HCT116 (cell line): ENCODE data around the gene MAML3. TPM values are rescaled to one million over a fixed set of nuclear protein-coding genes. Genes with fewer than 3 reads are reported as not detected.

Experiments
- ATAC-seq: fragments of 200-7000 bp; cut with Tn5 transposase; 2 replicates; pipeline ENCODE4 v1.9.1; 2020; ENCODE audit warnings: mild to moderate bottlenecking, moderate library complexity
- BruUV-seq: library from RNA; stranded (reverse); fragments of 400-500 nt; replicated peaks from 2 replicates; lab custom pipeline; 2021; lab: Mats Ljungman, UMichigan
- CTCF ChIA-PET: fragments of 300-600 bp; sonication (Branson Sonifier 250); formaldehyde crosslinking; loops from one replicate; lab custom pipeline; 2021; ENCODE audit warnings: antibody characterized with exemption; lab: Charles Lee
- POLR2A ChIA-PET: fragments of 300-600, 350-600 bp; sonication (Branson Sonifier 250); formaldehyde crosslinking; loops from one replicate; lab custom pipeline; 2021; ENCODE audit warnings: antibody characterized with exemption; lab: Charles Lee
- RAD21 ChIA-PET, 2 experiments: fragments of 300-600 bp; sonication (Branson Sonifier 250); formaldehyde crosslinking; loops; one replicate each; lab custom pipeline; 2023; ENCODE audit warnings: low total read pairs in 2 of 2; ENCODE audit not compliant: uncharacterized antibody in 2 of 2, unreplicated experiment in 2 of 2, low non-redundant PET in 1 of 2; lab: Charles Lee
- DNase-seq: peaks from one replicate; pipeline ENCODE4 v3.0.0-alpha.2; 2010; ENCODE audit warnings: low read depth, low spot score
- H2AFZ ChIP-seq: fragments of 200-600 bp; shearing (Covaris generic), sonication (generic); 2 replicates; pipeline ENCODE4 v1.6.1; 2017; ENCODE audit warnings: low read depth, mixed run types, mixed read lengths, antibody characterized with exemption, low read length; ENCODE audit not compliant: poor library complexity, severe bottlenecking
- H3K27ac ChIP-seq: 2 replicates; pipeline ENCODE4 v1.5.1; 2012; ENCODE audit warnings: low read depth, low read length
- H3K27me3 ChIP-seq: fragments of 200-600 bp; sonication (generic); 2 replicates; pipeline ENCODE4 v1.6.1; 2016; ENCODE audit warnings: mixed run types, low read length, mixed read lengths; ENCODE audit not compliant: insufficient read depth
- H3K36me3 ChIP-seq, 2 experiments: fragments of 200-500 bp in 1 of 2; fragments of 200-600 bp in 1 of 2; sonication (Bioruptor generic) in 1 of 2; sonication (generic) in 1 of 2; 2 replicates each; pipeline versions ENCODE4 v1.5.1 to v1.6.1; 2014 to 2016; ENCODE audit warnings: low read length in 2 of 2, inconsistent platforms in 1 of 2, mixed read lengths in 1 of 2, mixed run types in 1 of 2; ENCODE audit not compliant: insufficient read depth in 2 of 2, control insufficient read depth in 1 of 2
- H3K4me1 ChIP-seq, 2 experiments: fragments of 200-600 bp in 1 of 2; sonication (generic) in 1 of 2; 2 replicates each; pipeline versions ENCODE4 v1.5.1 to v1.6.1; 2012 to 2017; ENCODE audit warnings: low read length in 2 of 2, inconsistent platforms in 1 of 2, mild to moderate bottlenecking in 1 of 2, mixed read lengths in 1 of 2, mixed run types in 1 of 2, moderate library complexity in 1 of 2; ENCODE audit not compliant: insufficient read depth in 2 of 2, control insufficient read depth in 1 of 2
- H3K4me2 ChIP-seq: fragments of 200-600 bp; sonication (generic); 2 replicates; pipeline ENCODE4 v1.6.1; 2017; ENCODE audit warnings: mixed run types, low read length, mixed read lengths
- H3K4me3 ChIP-seq, 2 experiments: fragments of 200-600 bp in 1 of 2; sonication (generic) in 1 of 2; replicated peaks in 1 of 2; 2 replicates each; pipeline ENCODE4 v1.5.1; 2011 to 2016; ENCODE audit warnings: low read length in 2 of 2, control low read depth in 1 of 2, low read depth in 1 of 2, mild to moderate bottlenecking in 1 of 2, mixed read lengths in 1 of 2, mixed run types in 1 of 2
- H3K79me2 ChIP-seq: fragments of 200-600 bp; sonication (generic); 2 replicates; pipeline ENCODE4 v1.6.1; 2017; ENCODE audit warnings: mild to moderate bottlenecking, mixed run types, low read length, moderate library complexity, mixed read lengths; ENCODE audit not compliant: insufficient read depth
- H3K9ac ChIP-seq: fragments of 200-600 bp; sonication (generic); 2 replicates; pipeline ENCODE4 v1.6.1; 2016; ENCODE audit warnings: low read length, mixed read lengths
- H3K9me2 ChIP-seq: fragments of 200-600 bp; sonication (generic), shearing (Covaris generic); 2 replicates; pipeline ENCODE4 v1.6.1; 2017; ENCODE audit warnings: mixed run types, mild to moderate bottlenecking, moderate library complexity; ENCODE audit not compliant: insufficient read depth
- H3K9me3 ChIP-seq, 2 experiments: fragments of 200-500 bp in 1 of 2; fragments of 200-600 bp in 1 of 2; sonication (Bioruptor generic) in 1 of 2; sonication (generic) in 1 of 2; 2 replicates each; pipeline ENCODE4 v1.6.1; 2014 to 2017; ENCODE audit warnings: low read length in 2 of 2, mixed read lengths in 2 of 2, inconsistent platforms in 1 of 2, low read depth in 1 of 2, mild to moderate bottlenecking in 1 of 2, mixed run types in 1 of 2, moderate library complexity in 1 of 2; ENCODE audit not compliant: control insufficient read depth in 1 of 2, insufficient read depth in 1 of 2
- H4K20me1 ChIP-seq: fragments of 200-600 bp; sonication (generic), shearing (Covaris generic); 2 replicates; pipeline ENCODE4 v1.6.1; 2017; ENCODE audit warnings: mixed run types, mild to moderate bottlenecking, moderate library complexity; ENCODE audit not compliant: insufficient read depth
- ATF3 ChIP-seq: IDR thresholded peaks from 2 replicates; pipeline ENCODE4 v1.6.1; 2012
- CBX3 ChIP-seq: IDR thresholded peaks from 2 replicates; pipeline ENCODE4 v1.6.1; 2012; ENCODE audit warnings: low read depth
- CEBPB ChIP-seq: IDR thresholded peaks from 2 replicates; pipeline ENCODE4 v1.6.1; 2012; ENCODE audit warnings: low read depth
- ELF1 ChIP-seq: IDR thresholded peaks from 2 replicates; pipeline ENCODE4 v1.6.1; 2012; ENCODE audit warnings: low read depth, borderline replicate concordance
- EZH2 ChIP-seq: fragments of 200-600 bp; sonication (generic); IDR thresholded peaks from 2 replicates; pipeline ENCODE4 v1.6.1; 2017; ENCODE audit warnings: antibody characterized with exemption, mixed run types
- EZH2phosphoT487 ChIP-seq: fragments of 200-600 bp; IDR thresholded peaks from 2 replicates; pipeline ENCODE4 v1.6.1; 2018; ENCODE audit warnings: antibody characterized with exemption, borderline replicate concordance
- FOSL1 ChIP-seq: IDR thresholded peaks from 2 replicates; pipeline ENCODE4 v1.6.1; 2012; ENCODE audit warnings: low read depth
- MAX ChIP-seq: IDR thresholded peaks from 2 replicates; pipeline ENCODE4 v1.6.1; 2012
- RAD21 ChIP-seq: IDR thresholded peaks from 2 replicates; pipeline ENCODE4 v1.6.1; 2012; ENCODE audit warnings: low read depth, mild to moderate bottlenecking
- REST ChIP-seq: IDR thresholded peaks from 2 replicates; pipeline ENCODE4 v1.6.1; 2012; ENCODE audit warnings: low read depth
- SIN3A ChIP-seq: IDR thresholded peaks from 2 replicates; pipeline ENCODE4 v1.6.1; 2012; ENCODE audit warnings: low read depth
- SP1 ChIP-seq: IDR thresholded peaks from 2 replicates; pipeline ENCODE4 v1.6.1; 2012; ENCODE audit warnings: low read depth
- SRF ChIP-seq: IDR thresholded peaks from 2 replicates; pipeline ENCODE4 v1.6.1; 2012; ENCODE audit warnings: low read depth
- TCF7L2 ChIP-seq: IDR thresholded peaks from 2 replicates; pipeline ENCODE4 v1.7.0; 2011; ENCODE audit warnings: borderline replicate concordance, inconsistent platforms; ENCODE audit not compliant: insufficient read depth, insufficient read length; ENCODE audit errors: extremely low read depth
- YY1 ChIP-seq: IDR thresholded peaks from 2 replicates; pipeline ENCODE4 v1.6.1; 2011; ENCODE audit warnings: low read length, low read depth, moderate library complexity, mild to moderate bottlenecking; ENCODE audit not compliant: insufficient replicate concordance; ENCODE audit errors: extremely low read depth
- ZBTB33 ChIP-seq: IDR thresholded peaks from 2 replicates; pipeline ENCODE4 v1.6.1; 2011; ENCODE audit warnings: mild to moderate bottlenecking, low read length, moderate library complexity; ENCODE audit not compliant: insufficient replicate concordance; ENCODE audit errors: extremely low read depth
- ZFX ChIP-seq: fragments of 450-650 bp; IDR thresholded peaks from 2 replicates; pipeline ENCODE4 v1.6.1; 2017
- ZNF274 ChIP-seq: fragments of 200-500 bp; sonication (Bioruptor generic); IDR thresholded peaks from 2 replicates; pipeline ENCODE4 v1.6.1; 2014; ENCODE audit warnings: mild to moderate bottlenecking, low read depth, low read length, inconsistent platforms
- intact Hi-C: fragments of 100-400 bp; cut with micrococcal nuclease; formaldehyde crosslinking; loops from 2 replicates; pipeline ENCODE4 v1.10.0; 2022
- total RNA-seq: library from RNA; stranded (reverse); gene quantifications from one replicate; pipeline ENCODE4 v1.2.1, GENCODE V29; 2021; ENCODE audit not compliant: unreplicated experiment

Gene MAML3
- total RNA-seq, 1 experiment from 2014 or later = 3.1 TPM

GRCh38 chr4:139718833-139719232, 435.2 kb downstream of the MAML3 start:
- ATAC-seq (no peak), DNase-seq (no peak)
- Histone ChIP-seq H3K4me3 (no peak overlapping the region), H3K4me2 (no peak overlapping the region), H3K9me2 (no peaks in the 10 kb centered on the region), H3K36me3 (no peaks in the 10 kb centered on the region), H3K27ac (no peak overlapping the region), H3K79me2 (no peaks in the 10 kb centered on the region), H3K9ac (no peak overlapping the region), H3K4me1 (no peaks in the 10 kb centered on the region), H3K27me3 (no peaks in the 10 kb centered on the region), H2AFZ (no peak overlapping the region), H4K20me1 (no peaks in the 10 kb centered on the region), H3K9me3 (no peaks in the 10 kb centered on the region)
- TF ChIP-seq SRF (no peak), CBX3 (no peak), SIN3A (no peak), ELF1 (no peak), SP1 (no peak), FOSL1 (no peak), ATF3 (no peak), ZBTB33 (no peak), EZH2 (no peak), TCF7L2 (no peak), ZFX (no peak), RAD21 (no peak), YY1 (no peak), CEBPB (no peak), MAX (no peak), ZNF274 (no peak), REST (no peak), EZH2phosphoT487 (no peak)
- ChIA-PET CTCF (no interaction called here), POLR2A (no interaction called here), RAD21 (no interaction called here)
- BruUV-seq = no TSS peak
- intact Hi-C loops = no loop called here
